ENCODE data around the gene PITPNM3. TPM values are rescaled to one million over a fixed set of nuclear protein-coding genes. Genes with fewer than 3 reads are reported as not detected.

PITPNM3 gene
- total RNA-seq, 2 donors from 2014 or later = 0.70 to 0.81 TPM

- Mint-ChIP-seq H3K36me3 (ENCODE audit: insufficient read depth in 2 of 2) (no peaks in the 10 kb centered on the region), H3K4me1 (ENCODE audit: low read depth) (peaks cover 13% of the 10 kb centered on the region), H3K27ac (no peak overlapping the region), H3K27me3 (ENCODE audit: low read depth) (peaks cover 5% of the 10 kb centered on the region), H3K9me3 (no peaks in the 10 kb centered on the region), H3K4me3 (no peak overlapping the region)
- ATAC-seq (replicated peaks in 1 of 2) (no peak), DNase-seq (no peak)
Measured at GRCh38 chr17:6570731-6571451, 14.5 kb upstream of the PITPNM3 start.

- DNase-seq (no peak), ATAC-seq (replicated peaks in 1 of 2) (no peak)
- no peaks in the 10 kb centered on the region for H3K36me3 Mint-ChIP-seq (ENCODE audit: insufficient read depth in 2 of 2)
- H3K4me3 Mint-ChIP-seq = no peak overlapping the region
- H3K27me3 Mint-ChIP-seq (ENCODE audit: low read depth) = peaks cover 5% of the 10 kb centered on the region
- peaks cover under 1% of the 10 kb centered on the region for H3K4me1 Mint-ChIP-seq (ENCODE audit: low read depth)
- no peak overlapping the region for H3K27ac Mint-ChIP-seq
- no peaks in the 10 kb centered on the region for H3K9me3 Mint-ChIP-seq
Measured at GRCh38 chr17:6569370-6570285, 13.3 kb upstream of the PITPNM3 start.

GRCh38 chr17:6568184-6568758 lies 11.9 kb upstream of the PITPNM3 start:
- no peak overlapping the region for H3K4me3 Mint-ChIP-seq
- no peak for ATAC-seq (replicated peaks in 1 of 2)
- no peak for DNase-seq
- H3K27ac Mint-ChIP-seq = no peak overlapping the region
- H3K4me1 Mint-ChIP-seq (ENCODE audit: low read depth) = no peaks in the 10 kb centered on the region
- H3K27me3 Mint-ChIP-seq (ENCODE audit: low read depth) = peaks cover 6% of the 10 kb centered on the region
- no peaks in the 10 kb centered on the region for H3K36me3 Mint-ChIP-seq (ENCODE audit: insufficient read depth in 2 of 2)
- no peaks in the 10 kb centered on the region for H3K9me3 Mint-ChIP-seq

GRCh38 chr17:6567528-6568183 lies 11.3 kb upstream of the PITPNM3 start:
- H3K4me3 Mint-ChIP-seq = no peak overlapping the region
- DNase-seq (no peak), ATAC-seq (replicated peaks in 1 of 2) (no peak)
- H3K27ac Mint-ChIP-seq = no peak overlapping the region
- H3K36me3 Mint-ChIP-seq (ENCODE audit: insufficient read depth in 2 of 2) = no peaks in the 10 kb centered on the region
- H3K4me1 Mint-ChIP-seq (ENCODE audit: low read depth) = no peaks in the 10 kb centered on the region
- peaks cover 11% of the 10 kb centered on the region for H3K27me3 Mint-ChIP-seq (ENCODE audit: low read depth)
- no peaks in the 10 kb centered on the region for H3K9me3 Mint-ChIP-seq

DNA sequence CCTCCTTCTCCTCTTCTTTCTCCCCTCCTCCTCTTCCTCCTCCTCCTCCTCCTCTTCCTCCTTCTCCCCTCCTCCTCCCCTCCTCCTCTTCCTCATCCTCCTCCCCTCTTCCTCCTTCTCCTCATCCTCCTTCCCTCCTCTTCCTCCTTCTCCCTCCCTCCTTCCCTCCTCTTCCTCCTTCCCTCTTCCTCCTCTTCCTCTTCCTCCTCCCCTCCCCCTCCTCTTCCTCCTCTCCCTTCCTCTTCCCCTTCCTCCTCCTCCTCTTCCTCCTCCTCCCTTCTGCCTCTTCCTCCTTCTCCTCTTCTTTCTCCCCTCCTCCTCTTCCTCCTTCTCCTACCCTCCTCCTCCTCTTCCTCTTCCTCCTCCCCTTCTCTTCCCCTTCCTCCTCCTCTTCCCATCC lies 5.1 kb upstream of the PITPNM3 start:
- no peak overlapping the region for H3K4me3 Mint-ChIP-seq
- H3K9me3 Mint-ChIP-seq = no peaks in the 10 kb centered on the region
- no peak overlapping the region for H3K27ac Mint-ChIP-seq
- ATAC-seq (replicated peaks in 1 of 2) = no peak
- H3K27me3 Mint-ChIP-seq (ENCODE audit: low read depth) = peaks cover 30% of the 10 kb centered on the region
- DNase-seq = no peak
- H3K36me3 Mint-ChIP-seq (ENCODE audit: insufficient read depth in 2 of 2) = no peaks in the 10 kb centered on the region
- no peaks in the 10 kb centered on the region for H3K4me1 Mint-ChIP-seq (ENCODE audit: low read depth)

- no peak for DNase-seq
- no peak overlapping the region for H3K27ac Mint-ChIP-seq
- peaks cover 31% of the 10 kb centered on the region for H3K27me3 Mint-ChIP-seq (ENCODE audit: low read depth)
- H3K9me3 Mint-ChIP-seq = no peaks in the 10 kb centered on the region
- no peak overlapping the region for H3K4me3 Mint-ChIP-seq
- H3K4me1 Mint-ChIP-seq (ENCODE audit: low read depth) = peaks cover under 1% of the 10 kb centered on the region
- H3K36me3 Mint-ChIP-seq (ENCODE audit: insufficient read depth in 2 of 2) = no peaks in the 10 kb centered on the region
- no peak for ATAC-seq (replicated peaks in 1 of 2)
Measured at GRCh38 chr17:6560496-6560895, 4.1 kb upstream of the PITPNM3 start.

GRCh38 chr17:6559753-6560215 lies 3.4 kb upstream of the PITPNM3 start:
- Mint-ChIP-seq H3K9me3 (no peaks in the 10 kb centered on the region), H3K27me3 (ENCODE audit: low read depth) (peaks cover 38% of the 10 kb centered on the region), H3K4me3 (no peak overlapping the region), H3K36me3 (ENCODE audit: insufficient read depth in 2 of 2) (no peaks in the 10 kb centered on the region), H3K27ac (no peak overlapping the region), H3K4me1 (ENCODE audit: low read depth) (peaks cover 7% of the 10 kb centered on the region)
- ATAC-seq (replicated peaks in 1 of 2) (no peak), DNase-seq (no peak)

- no peaks in the 10 kb centered on the region for H3K36me3 Mint-ChIP-seq (ENCODE audit: insufficient read depth in 2 of 2)
- no peak for DNase-seq
- H3K9me3 Mint-ChIP-seq = no peaks in the 10 kb centered on the region
- ATAC-seq (replicated peaks in 1 of 2) = no peak
- no peak overlapping the region for H3K4me3 Mint-ChIP-seq
- H3K27me3 Mint-ChIP-seq (ENCODE audit: low read depth) = peaks cover 44% of the 10 kb centered on the region
- H3K27ac Mint-ChIP-seq = no peak overlapping the region
- H3K4me1 Mint-ChIP-seq (ENCODE audit: low read depth) = peaks cover 9% of the 10 kb centered on the region
Measured at GRCh38 chr17:6558932-6559752, 2.8 kb upstream of the PITPNM3 start.

- Mint-ChIP-seq H3K9me3 (no peaks in the 10 kb centered on the region), H3K27ac (no peak overlapping the region), H3K4me3 (no peak overlapping the region), H3K36me3 (ENCODE audit: insufficient read depth in 2 of 2) (no peaks in the 10 kb centered on the region), H3K27me3 (ENCODE audit: low read depth) (peaks cover 52% of the 10 kb centered on the region), H3K4me1 (ENCODE audit: low read depth) (peaks cover 9% of the 10 kb centered on the region)
- no peak for DNase-seq
- no peak for ATAC-seq (replicated peaks in 1 of 2)
Measured at GRCh38 chr17:6558276-6558675, 1.9 kb upstream of the PITPNM3 start.

DNA sequence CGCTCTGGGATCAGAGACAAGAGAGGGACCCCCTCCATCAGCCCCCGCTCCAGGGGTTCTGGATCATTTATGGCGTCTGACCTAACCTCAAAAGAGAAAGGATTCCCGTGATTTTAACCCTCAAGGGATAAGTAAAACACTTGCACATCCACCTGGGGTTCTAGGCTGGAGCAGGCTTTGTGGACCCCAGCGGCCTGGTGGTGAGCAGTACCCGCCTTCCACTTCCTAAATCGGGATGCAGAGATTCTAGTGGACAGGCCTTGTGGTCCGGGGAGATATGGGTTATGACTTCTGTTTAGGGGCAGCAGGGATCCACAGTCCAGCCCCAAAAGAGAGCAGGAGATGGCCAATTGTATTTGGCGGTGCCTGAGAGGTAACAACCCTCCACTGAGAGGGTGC lies 684 bp upstream of the PITPNM3 start:
- H3K36me3 Mint-ChIP-seq (ENCODE audit: insufficient read depth in 2 of 2) = no peaks in the 10 kb centered on the region

GRCh38 chr17:6555331-6556120 lies 829 bp downstream of the PITPNM3 start:
- peak; percentile 85 for ATAC-seq (replicated peaks in 1 of 2)

More for the DNA sequence above, 684 bp upstream of the PITPNM3 start:
- H3K4me1 Mint-ChIP-seq (ENCODE audit: low read depth) = peaks cover 9% of the 10 kb centered on the region
- no peak for ATAC-seq (replicated peaks in 1 of 2)
- H3K9me3 Mint-ChIP-seq = no peaks in the 10 kb centered on the region
- H3K4me3 Mint-ChIP-seq = peak overlapping the region; percentile 7 to 44
- H3K27me3 Mint-ChIP-seq (ENCODE audit: low read depth) = peaks cover 49% of the 10 kb centered on the region
- H3K27ac Mint-ChIP-seq = no peak overlapping the region
- no peak for DNase-seq

More at GRCh38 chr17:6555331-6556120, 829 bp downstream of the PITPNM3 start:
- Mint-ChIP-seq H3K36me3 (ENCODE audit: insufficient read depth in 2 of 2) (no peaks in the 10 kb centered on the region), H3K4me3 (peak overlapping the region; percentile 78 to 80), H3K27me3 (ENCODE audit: low read depth) (peaks cover 46% of the 10 kb centered on the region), H3K27ac (no peak overlapping the region), H3K9me3 (no peaks in the 10 kb centered on the region), H3K4me1 (ENCODE audit: low read depth) (peaks cover 9% of the 10 kb centered on the region)
- peak; percentile 20 to 41 for DNase-seq

Data from activated T-cell treated with anti-CD3 and anti-CD28 coated beads, Interleukin-2, amount 50 U/mL, for 72 hours (primary cell).